Mammary epithelial cell (primary cell): ENCODE results near the gene CCDC70.

Experiments used
- EZH2 ChIP-seq: IDR thresholded peaks from 2 replicates; pipeline ENCODE4 v1.6.1; 2012; ENCODE audit warnings: low read length, inconsistent platforms, borderline replicate concordance
- TF ChIP-seq, protein P1 (sequence below), 2 donors: IDR thresholded peaks in 1 of 2; conservative IDR thresholded peaks in 1 of 2; 2 replicates each; pipeline ENCODE4 v1.5.1; 2011 to 2012; ENCODE audit warnings: inconsistent platforms in 2 of 2, low read length in 2 of 2, mild to moderate bottlenecking in 2 of 2, control low read depth in 1 of 2, low read depth in 1 of 2; ENCODE audit not compliant: insufficient read depth in 1 of 2; ENCODE audit errors: extremely low read depth in 1 of 2

DNA sequence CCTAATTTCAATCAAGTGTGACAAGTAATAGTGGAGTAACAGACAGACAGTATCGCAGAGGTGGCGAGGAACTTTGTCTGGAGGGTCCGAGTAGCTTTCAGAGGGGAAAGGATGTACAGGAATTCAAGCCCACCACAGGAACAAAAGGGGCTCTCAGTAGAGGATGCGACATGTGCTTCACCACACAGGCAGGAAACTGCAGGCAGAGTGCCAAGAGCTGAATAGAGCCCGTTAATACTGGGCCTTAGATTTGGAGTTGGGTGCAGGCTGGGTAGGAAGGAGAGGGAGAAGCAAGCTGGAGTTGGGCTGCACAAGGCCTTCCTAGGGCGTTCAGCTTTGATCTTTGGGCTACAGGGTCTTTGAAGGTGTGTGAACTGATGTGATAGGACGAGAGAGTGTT lies 1.2 kb downstream of the CCDC70 start:
- TF ChIP-seq, protein P1, sequence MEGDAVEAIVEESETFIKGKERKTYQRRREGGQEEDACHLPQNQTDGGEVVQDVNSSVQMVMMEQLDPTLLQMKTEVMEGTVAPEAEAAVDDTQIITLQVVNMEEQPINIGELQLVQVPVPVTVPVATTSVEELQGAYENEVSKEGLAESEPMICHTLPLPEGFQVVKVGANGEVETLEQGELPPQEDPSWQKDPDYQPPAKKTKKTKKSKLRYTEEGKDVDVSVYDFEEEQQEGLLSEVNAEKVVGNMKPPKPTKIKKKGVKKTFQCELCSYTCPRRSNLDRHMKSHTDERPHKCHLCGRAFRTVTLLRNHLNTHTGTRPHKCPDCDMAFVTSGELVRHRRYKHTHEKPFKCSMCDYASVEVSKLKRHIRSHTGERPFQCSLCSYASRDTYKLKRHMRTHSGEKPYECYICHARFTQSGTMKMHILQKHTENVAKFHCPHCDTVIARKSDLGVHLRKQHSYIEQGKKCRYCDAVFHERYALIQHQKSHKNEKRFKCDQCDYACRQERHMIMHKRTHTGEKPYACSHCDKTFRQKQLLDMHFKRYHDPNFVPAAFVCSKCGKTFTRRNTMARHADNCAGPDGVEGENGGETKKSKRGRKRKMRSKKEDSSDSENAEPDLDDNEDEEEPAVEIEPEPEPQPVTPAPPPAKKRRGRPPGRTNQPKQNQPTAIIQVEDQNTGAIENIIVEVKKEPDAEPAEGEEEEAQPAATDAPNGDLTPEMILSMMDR (conservative IDR thresholded peaks at IDR 0.05 in 1 of 2, IDR thresholded peaks at IDR 0.05 in 1 of 2; ENCODE audit: extremely low read depth in 1 of 2, insufficient read depth in 1 of 2, low read depth in 1 of 2, low read length in 2 of 2) = no peak
- TF ChIP-seq EZH2 = no peak
